ENCODE data around the gene ATAD5.

GRCh38 chr17:30838202-30838807, 6.5 kb downstream of the ATAD5 start:
- TF ChIP-seq, protein P1, sequence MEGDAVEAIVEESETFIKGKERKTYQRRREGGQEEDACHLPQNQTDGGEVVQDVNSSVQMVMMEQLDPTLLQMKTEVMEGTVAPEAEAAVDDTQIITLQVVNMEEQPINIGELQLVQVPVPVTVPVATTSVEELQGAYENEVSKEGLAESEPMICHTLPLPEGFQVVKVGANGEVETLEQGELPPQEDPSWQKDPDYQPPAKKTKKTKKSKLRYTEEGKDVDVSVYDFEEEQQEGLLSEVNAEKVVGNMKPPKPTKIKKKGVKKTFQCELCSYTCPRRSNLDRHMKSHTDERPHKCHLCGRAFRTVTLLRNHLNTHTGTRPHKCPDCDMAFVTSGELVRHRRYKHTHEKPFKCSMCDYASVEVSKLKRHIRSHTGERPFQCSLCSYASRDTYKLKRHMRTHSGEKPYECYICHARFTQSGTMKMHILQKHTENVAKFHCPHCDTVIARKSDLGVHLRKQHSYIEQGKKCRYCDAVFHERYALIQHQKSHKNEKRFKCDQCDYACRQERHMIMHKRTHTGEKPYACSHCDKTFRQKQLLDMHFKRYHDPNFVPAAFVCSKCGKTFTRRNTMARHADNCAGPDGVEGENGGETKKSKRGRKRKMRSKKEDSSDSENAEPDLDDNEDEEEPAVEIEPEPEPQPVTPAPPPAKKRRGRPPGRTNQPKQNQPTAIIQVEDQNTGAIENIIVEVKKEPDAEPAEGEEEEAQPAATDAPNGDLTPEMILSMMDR (conservative IDR thresholded peaks at IDR 0.05), result no peak
- no peak for TF ChIP-seq EZH2 (IDR thresholded peaks at IDR 0.05; ENCODE audit: low read depth)

All from PC-9 (cell line).